ENCODE data around the gene TRAPPC3L. TPM values are rescaled to one million over a fixed set of nuclear protein-coding genes. Genes with fewer than 3 reads are reported as not detected.
A peak's percentile ranks its signal among the peaks of the same experiment; 100 is the strongest.

Gene TRAPPC3L
- total and polyA plus RNA-seq, 9 of the 15 experiments (the other 6 are each of a cell fraction or from before 2014, with no cell fraction given), result not detected

GRCh38 chr6:116570856-116571682 is 25.6 kb upstream of the TRAPPC3L start, which contains the start of gene RWDD1 (continued):
- TF ChIP-seq CHCHD3 (CRISPR knock-in tag; IDR thresholded peaks at IDR 0.05) (no peak), NR2C2 (CRISPR knock-in tag; IDR thresholded peaks at IDR 0.05) (peak; percentile 67; the same call in 1 of the 2 replicates), NR2C2 (tag; IDR thresholded peaks at IDR 0.05) (no peak; the same call in 1 of the 2 replicates), GTF3C2 (IDR thresholded peaks at IDR 0.05; ENCODE audit: borderline replicate concordance, extremely low read depth, insufficient read length) (no peak), NFE2L1 (tag; IDR thresholded peaks at IDR 0.05; ENCODE audit: borderline replicate concordance, low read depth) (no peak), ZBTB11 (CRISPR knock-in tag; IDR thresholded peaks at IDR 0.05) (no peak), ZFP1 (CRISPR knock-in tag; IDR thresholded peaks at IDR 0.05) (no peak), HIVEP1 (CRISPR knock-in tag; IDR thresholded peaks at IDR 0.05) (no peak), ELF4 (CRISPR knock-in tag; IDR thresholded peaks at IDR 0.05) (no peak), CEBPB (tag; IDR thresholded peaks at IDR 0.05) (peak; percentile 84), GTF2B (IDR thresholded peaks at IDR 0.05; ENCODE audit: extremely low read depth, insufficient read length) (no peak), RFX1 (IDR thresholded peaks at IDR 0.05) (no peak), TAF7 (tag; IDR thresholded peaks at IDR 0.05) (peak; percentile 79), ZKSCAN8 (CRISPR knock-in tag; IDR thresholded peaks at IDR 0.05) (no peak), ZNF232 (CRISPR knock-in tag; IDR thresholded peaks at IDR 0.05) (no peak)
